GM12878 (cell line): ENCODE measurements around the gene DPP4. TPM values are rescaled to one million over a fixed set of nuclear protein-coding genes. Genes with fewer than 3 reads are reported as not detected.

Experiments
- ATAC-seq: fragments of 200-7000 bp; cut with Tn5 transposase; 3 replicates; pipeline ENCODE4 v1.9.1; 2020; ENCODE audit warnings: mild to moderate bottlenecking, moderate library complexity
- BruUV-seq: library from RNA; stranded (reverse); fragments of 400-500 nt; replicated peaks from 2 replicates; lab custom pipeline; 2021; lab: Mats Ljungman, UMichigan
- CTCF ChIA-PET: fragments of 300-600 bp; sonication (Branson Sonifier 250); formaldehyde crosslinking; extraction: SDS; loops from one replicate; lab custom pipeline; 2021; ENCODE audit warnings: inconsistent platforms; lab: Yijun Ruan, JAX
- POLR2A ChIA-PET: fragments of 350-600 bp; formaldehyde crosslinking; extraction: SDS; loops from one replicate; lab custom pipeline; 2021; ENCODE audit warnings: inconsistent platforms; lab: Charles Lee
- RAD21 ChIA-PET: fragments of 300-600 bp; sonication (Branson Sonifier 250); formaldehyde crosslinking; loops from one replicate; lab custom pipeline; 2023; ENCODE audit warnings: antibody characterized with exemption; ENCODE audit not compliant: unreplicated experiment; lab: Charles Lee
- SMC1A ChIA-PET: fragments of 300-600 bp; sonication (Branson Sonifier 250); formaldehyde crosslinking; loops from one replicate; lab custom pipeline; 2023; ENCODE audit not compliant: unreplicated experiment, uncharacterized antibody; lab: Charles Lee
- DNase-seq: peaks from one replicate; pipeline ENCODE4 v3.0.0-alpha.2; 2011; ENCODE audit warnings: low read depth, low spot score
- FAIRE-seq: peaks from 3 replicates; lab custom pipeline; 2011; peaks lifted over from hg19 to GRCh38; lab: Jason Lieb, UNC
- H2AFZ ChIP-seq: 2 replicates; pipeline ENCODE4 v1.6.0; 2011; ENCODE audit warnings: low read depth, low read length, control low read depth; ENCODE audit not compliant: control insufficient read depth
- H3K27ac ChIP-seq: 2 replicates; pipeline ENCODE4 v1.5.1; 2011; ENCODE audit warnings: control low read depth; ENCODE audit not compliant: control insufficient read depth, insufficient read depth
- H3K27me3 ChIP-seq, 2 experiments: replicated peaks in 1 of 2; 2 replicates each; pipeline versions ENCODE4 v1.6.0 to v1.6.1; 2011; ENCODE audit warnings: low read length in 1 of 2; ENCODE audit not compliant: control insufficient read depth in 2 of 2, insufficient read depth in 2 of 2
- H3K36me3 ChIP-seq, 2 experiments: 2 replicates each; pipeline ENCODE4 v1.5.1; 2011; ENCODE audit warnings: low read length in 1 of 2; ENCODE audit not compliant: control insufficient read depth in 2 of 2, insufficient read depth in 2 of 2
- H3K4me1 ChIP-seq: 2 replicates; pipeline ENCODE4 v1.6.1; 2011; ENCODE audit warnings: mild to moderate bottlenecking, low read length, moderate library complexity, mixed read lengths; ENCODE audit not compliant: control insufficient read depth, insufficient read depth
- H3K4me2 ChIP-seq: 2 replicates; pipeline ENCODE4 v1.6.0; 2011; ENCODE audit warnings: control low read depth; ENCODE audit not compliant: control insufficient read depth, insufficient read depth
- H3K4me3 ChIP-seq: fragments of 200-600 bp; sonication (generic); 2 replicates; pipeline ENCODE4 v1.5.1; 2016
- H3K79me2 ChIP-seq: 2 replicates; pipeline ENCODE4 v1.6.0; 2011; ENCODE audit warnings: low read length; ENCODE audit not compliant: control insufficient read depth, insufficient read depth
- H3K9ac ChIP-seq: 2 replicates; pipeline ENCODE4 v1.8.0; 2011; ENCODE audit warnings: low read length, control low read depth, mixed read lengths; ENCODE audit not compliant: control insufficient read depth, insufficient read depth
- H3K9me3 ChIP-seq: replicated peaks from 3 replicates; pipeline ENCODE4 v1.5.1; 2011; ENCODE audit warnings: mild to moderate bottlenecking, low read length; ENCODE audit not compliant: control insufficient read depth, insufficient read depth
- H4K20me1 ChIP-seq: 2 replicates; pipeline ENCODE4 v1.6.0; 2011; ENCODE audit not compliant: control insufficient read depth, insufficient read depth
- ASH2L ChIP-seq: fragments of 300-600, 200-600 bp; sonication (generic); IDR thresholded peaks from 2 replicates; pipeline ENCODE4 v1.6.1; 2017; ENCODE audit warnings: low read depth, mild to moderate bottlenecking, borderline replicate concordance
- BRCA1 ChIP-seq: IDR thresholded peaks from 2 replicates; pipeline ENCODE4 v1.6.1; 2011; ENCODE audit warnings: low read depth, low read length, improper control_type of control experiment
- CBFB ChIP-seq: IDR thresholded peaks from 2 replicates; pipeline ENCODE4 v1.6.1; 2016; ENCODE audit warnings: antibody characterized with exemption, low read depth
- ELK1 ChIP-seq: IDR thresholded peaks from 2 replicates; pipeline ENCODE4 v1.6.1; 2012; ENCODE audit warnings: low read depth, low read length, improper control_type of control experiment
- HCFC1 ChIP-seq: fragments of 150-350 bp; IDR thresholded peaks from 2 replicates; pipeline ENCODE4 v1.6.1; 2014; ENCODE audit warnings: low read length
- IRF4 ChIP-seq: IDR thresholded peaks from 2 replicates; pipeline ENCODE4 v1.6.1; 2011; ENCODE audit warnings: low read depth, low read length
- MTA3 ChIP-seq: IDR thresholded peaks from 2 replicates; pipeline ENCODE4 v1.6.1; 2012; ENCODE audit warnings: low read length, inconsistent platforms, borderline replicate concordance
- MYB ChIP-seq: fragments of 150-350 bp; IDR thresholded peaks from 2 replicates; pipeline ENCODE4 v1.6.1; 2014; ENCODE audit warnings: mild to moderate bottlenecking, low read depth, low read length, borderline replicate concordance
- NKRF ChIP-seq: fragments of 450-650 bp; conservative IDR thresholded peaks from 2 replicates; pipeline ENCODE4 v1.6.1; 2017; ENCODE audit warnings: mild to moderate bottlenecking, moderate library complexity
- PAX8 ChIP-seq: fragments of 450-650 bp; IDR thresholded peaks from 2 replicates; pipeline ENCODE4 v1.6.1; 2017; ENCODE audit warnings: mild to moderate bottlenecking, moderate library complexity
- RCOR1 ChIP-seq: conservative IDR thresholded peaks from 2 replicates; pipeline ENCODE4 v1.6.1; 2012; ENCODE audit warnings: low read depth, low read length, improper control_type of control experiment
- SMAD5 ChIP-seq: IDR thresholded peaks from 2 replicates; pipeline ENCODE4 v1.6.1; 2016; ENCODE audit warnings: antibody characterized with exemption, low read depth
- STAT1 ChIP-seq: fragments of 450-650 bp; conservative IDR thresholded peaks from 2 replicates; pipeline ENCODE4 v1.6.1; 2014; ENCODE audit warnings: antibody characterized with exemption, mild to moderate bottlenecking
- TCF7 ChIP-seq: IDR thresholded peaks from 2 replicates; pipeline ENCODE4 v1.6.1; 2014; ENCODE audit warnings: antibody characterized with exemption, borderline replicate concordance
- ZNF384 ChIP-seq: IDR thresholded peaks from 2 replicates; pipeline ENCODE4 v1.6.1; 2012; ENCODE audit warnings: low read depth, mild to moderate bottlenecking, low read length, improper control_type of control experiment, borderline replicate concordance
- ZNF622 ChIP-seq: fragments of 450-650 bp; IDR thresholded peaks from 2 replicates; pipeline ENCODE4 v1.6.1; 2017; ENCODE audit warnings: mild to moderate bottlenecking, inconsistent platforms
- WGBS: methylation state at CpG from one replicate; pipeline ENCODE4 v1.1.6; 2016; ENCODE audit warnings: low lambda C conversion rate; ENCODE audit not compliant: insufficient replicate concordance, insufficient coverage; ENCODE audit errors: missing lambda C conversion rate; 5-methylcytosine and 5-hydroxymethylcytosine counted together
- in situ Hi-C: fragments of 300-500 bp; cut with MboI; formaldehyde crosslinking; loops from 9 replicates; pipeline ENCODE4 v1.14.3; 2018; ENCODE audit warnings: mixed read lengths
- intact Hi-C: fragments of 100-400 bp; cut with micrococcal nuclease; formaldehyde crosslinking; loops from one replicate; pipeline ENCODE4 v1.14.2; 2022; ENCODE audit not compliant: unreplicated experiment
- polyA plus RNA-seq, 11 experiments: library from polyadenylated mRNA; depleted of rRNA in 4 of 11; unstranded in 6 of 11; stranded (reverse) in 5 of 11; fragments of >200 nt; fragmentation: Nextera tagmentation in 4 of 11; fragmentation: Illumina TruSeq in 1 of 11; extraction: Ambion mirVana in 4 of 11; extraction: Trizol in 1 of 11; gene quantifications; 1 replicate in 1 of 11; 2 replicates in 10 of 11; pipeline versions ENCODE4 v1.2.1 to v1.2.3, GENCODE V29; 2011 to 2016; ENCODE audit warnings: inconsistent platforms in 2 of 11, missing spikeins in 2 of 11, low read depth in 1 of 11
- total RNA-seq, 4 experiments: library from RNA; depleted of rRNA in 3 of 4; stranded (reverse); fragments of >200 nt in 3 of 4; fragmentation: Illumina TruSeq in 1 of 4; extraction: Trizol in 1 of 4; gene quantifications; 2 replicates each; pipeline versions ENCODE4 v1.2.1 to v1.2.3, GENCODE V29; 2013 to 2021

DPP4 gene
- total and polyA plus RNA-seq, 10 of the 15 experiments (the other 5 are each of a cell fraction or from before 2014, with no cell fraction given) = 4.1 to 11.4 (median 9.3) TPM

- DNase-seq (no peak), FAIRE-seq (no peak), ATAC-seq (no peak)
- peaks cover 0 to 2% of the 10 kb centered on the region in 2 experiments; a peak in 2 of 4 replicates for H3K36me3 ChIP-seq
- H3K79me2 ChIP-seq = no peaks in the 10 kb centered on the region
- no peaks in the 10 kb centered on the region for H3K9me3 ChIP-seq
- H4K20me1 ChIP-seq = no peaks in the 10 kb centered on the region
- CTCF ChIA-PET = interaction anchor here (0.5 to 1.7 kb wide), 4 partner anchors 7 to 185 kb away, joined by 3 read pairs; no protein-coding TSS in a partner anchor
- TF ChIP-seq PAX8 = no peak
- TF ChIP-seq MYB = no peak
- TF ChIP-seq HCFC1 = no peak
- TF ChIP-seq NKRF = no peak
- no peak for TF ChIP-seq STAT1
- TF ChIP-seq TCF7 = no peak
- TF ChIP-seq ZNF384 = no peak
- no peak for TF ChIP-seq ZNF622
- no peak for TF ChIP-seq ELK1
- TF ChIP-seq RCOR1 = no peak
- TF ChIP-seq IRF4 = no peak
- no peak for TF ChIP-seq CBFB
- no peak for TF ChIP-seq SMAD5
- no peak for TF ChIP-seq ASH2L
- no peak for TF ChIP-seq MTA3
- TF ChIP-seq BRCA1 = no peak
- WGBS = 13% methylated on average over 3 of the region's 3 CpGs
- no peak overlapping the region for H3K4me2 ChIP-seq
- intact Hi-C loops (no loop called here), in situ Hi-C loops (no loop called here)
- H3K27me3 ChIP-seq = no peaks in the 10 kb centered on the region
- POLR2A ChIA-PET = no interaction called here
- H3K4me3 ChIP-seq = no peak overlapping the region
- H3K4me1 ChIP-seq = no peaks in the 10 kb centered on the region
- no peak overlapping the region for H3K9ac ChIP-seq
- H2AFZ ChIP-seq = no peak overlapping the region
- RAD21 ChIA-PET = interaction anchor here (1.4 kb wide), 1 partner anchor 90 kb away, joined by 3 read pairs; no protein-coding TSS in a partner anchor
- H3K27ac ChIP-seq = no peak overlapping the region
- BruUV-seq = no TSS peak
- SMC1A ChIA-PET = interaction anchor here (1.4 to 2.0 kb wide), 2 partner anchors 13 to 36 kb away, joined by 4 to 5 read pairs; no protein-coding TSS in a partner anchor
These were observed 38.0 kb downstream of the DPP4 start for GRCh38 chr2:162035981-162036380.
